WTC11 (cell line): Measurements from ENCODE around the gene BLM. TPM values are rescaled to one million over a fixed set of nuclear protein-coding genes. Genes with fewer than 3 reads are reported as not detected.

ENCODE experiments used
- total RNA-seq: library from RNA; stranded (reverse); gene quantifications from 3 replicates; pipeline ENCODE4 v1.2.3, GENCODE V29; 2021

Gene BLM
- total RNA-seq, 1 experiment from 2014 or later: 40.5 TPM

Other genes starting within 250 kb of the BLM start
- 7.4 to 8.4 TPM (median 7.9 TPM) in 3 replicates for gene CRTC3, start 187.4 kb upstream of the BLM start, total RNA-seq
- 36.8 to 46.3 TPM (median 38.6 TPM) in 3 replicates for gene FURIN, start 151.2 kb downstream of the BLM start, total RNA-seq
- 9.7 to 10.2 TPM (median 10.0 TPM) in 3 replicates for gene FES, start 167.2 kb downstream of the BLM start, total RNA-seq
- 27.9 to 31.5 TPM (median 31.0 TPM) in 3 replicates for gene MAN2A2, start 186.0 kb downstream of the BLM start, total RNA-seq
- 16.4 to 23.6 TPM (median 21.7 TPM) in 3 replicates for gene HDDC3, start 215.2 kb downstream of the BLM start, total RNA-seq
- gene UNC45A, start 217.9 kb downstream of the BLM start, total RNA-seq: 92.1 to 102 TPM (median 101 TPM) in 3 replicates
- 26.1 to 31.9 TPM (median 27.8 TPM) in 3 replicates for gene RCCD1, start 237.5 kb downstream of the BLM start, total RNA-seq